HG03066 (cell line): ENCODE results near the gene ITFG1.

Experiments
- ATAC-seq: cut with Tn5 transposase; IDR thresholded peaks from one replicate; pipeline ENCODE4 v1.9.1; 2021; ENCODE audit warnings: low read depth; ENCODE audit not compliant: unreplicated experiment

ITFG1 gene

GRCh38 chr16:47431960-47432359 lies 28.9 kb downstream of the ITFG1 start:
- no peak for ATAC-seq

- no peak for ATAC-seq
Observed at GRCh38 chr16:47426806-47427205, 34.1 kb downstream of the ITFG1 start.

- no peak for ATAC-seq
Observed at GRCh38 chr16:47424846-47425245, 36.0 kb downstream of the ITFG1 start.

GRCh38 chr16:47416869-47417268 lies 44.0 kb downstream of the ITFG1 start:
- ATAC-seq, result no peak

- ATAC-seq, result no peak
Observed at GRCh38 chr16:47413041-47413440, 47.8 kb downstream of the ITFG1 start.

- no peak for ATAC-seq
Observed at GRCh38 chr16:47408491-47408890, 52.4 kb downstream of the ITFG1 start.

GRCh38 chr16:47395733-47396498 lies 64.9 kb downstream of the ITFG1 start:
- ATAC-seq, result no peak

- peak; percentile 93 for ATAC-seq
Observed at GRCh38 chr16:47392081-47392480, 68.8 kb downstream of the ITFG1 start.

- ATAC-seq, result no peak
Observed at GRCh38 chr16:47388705-47389104, 72.2 kb downstream of the ITFG1 start.

- ATAC-seq, result no peak
Observed at GRCh38 chr16:47387026-47387734, 73.7 kb downstream of the ITFG1 start.

GRCh38 chr16:47386201-47386718 lies 74.6 kb downstream of the ITFG1 start:
- no peak for ATAC-seq

GRCh38 chr16:47382362-47382761 lies 78.5 kb downstream of the ITFG1 start:
- ATAC-seq, result no peak

- no peak for ATAC-seq
Observed at GRCh38 chr16:47377154-47377553, 83.7 kb downstream of the ITFG1 start.

- no peak for ATAC-seq
Observed at GRCh38 chr16:47375423-47375822, 85.4 kb downstream of the ITFG1 start.

- ATAC-seq, result no peak
Observed at GRCh38 chr16:47374629-47375028, 86.2 kb downstream of the ITFG1 start.

GRCh38 chr16:47371271-47372014 lies 89.4 kb downstream of the ITFG1 start:
- ATAC-seq, result no peak

GRCh38 chr16:47370536-47370935 lies 90.3 kb downstream of the ITFG1 start:
- no peak for ATAC-seq

- no peak for ATAC-seq
Observed at GRCh38 chr16:47366228-47366627, 94.6 kb downstream of the ITFG1 start.

- no peak for ATAC-seq
Observed at GRCh38 chr16:47363761-47364160, 97.1 kb downstream of the ITFG1 start.

- no peak for ATAC-seq
Observed at GRCh38 chr16:47359478-47359877, 101.4 kb downstream of the ITFG1 start.

GRCh38 chr16:47358816-47359215 lies 102.0 kb downstream of the ITFG1 start:
- no peak for ATAC-seq
